OCI-LY7 (cell line): ENCODE data around the gene PURB. TPM values are rescaled to one million over a fixed set of nuclear protein-coding genes. Genes with fewer than 3 reads are reported as not detected.
"Not testable (repeated sequence)": the region's sequence is repeated elsewhere in the genome, so short reads cannot be mapped to it uniquely, and the experiment has no call there.

ENCODE experiments used
- BruUV-seq: library from RNA; stranded (reverse); fragments of 400-500 nt; replicated peaks from 2 replicates; lab custom pipeline; 2021; lab: Mats Ljungman, UMichigan
- CTCF ChIA-PET: fragments of 300-600 bp; sonication (Branson Sonifier 250); formaldehyde crosslinking; loops from one replicate; lab custom pipeline; 2022; ENCODE audit warnings: antibody characterized with exemption; ENCODE audit not compliant: unreplicated experiment; lab: Charles Lee
- POLR2A ChIA-PET: fragments of 300-600 bp; sonication (Branson Sonifier 250); formaldehyde crosslinking; loops from one replicate; lab custom pipeline; 2022; ENCODE audit warnings: antibody characterized with exemption; lab: Charles Lee
- DNase-seq: peaks from one replicate; pipeline ENCODE4 v3.0.0-alpha.2; 2015; ENCODE audit warnings: low spot score
- H2AFZ ChIP-seq: fragments of 200-600 bp; sonication (generic), shearing (Covaris generic); 2 replicates; pipeline ENCODE4 v1.6.1; 2014; ENCODE audit warnings: mild to moderate bottlenecking, antibody characterized with exemption, low read length, moderate library complexity
- H3K27ac ChIP-seq: fragments of 200-600 bp; sonication (generic); 2 replicates; pipeline ENCODE4 v1.5.1; 2014; ENCODE audit warnings: mixed run types, low read depth, mild to moderate bottlenecking, moderate library complexity, low read length, inconsistent platforms; ENCODE audit not compliant: poor library complexity, severe bottlenecking
- H3K36me3 ChIP-seq: fragments of 200-600 bp; sonication (generic); 2 replicates; pipeline ENCODE4 v1.6.1; 2014; ENCODE audit warnings: mild to moderate bottlenecking, antibody characterized with exemption, low read length, moderate library complexity, mixed read lengths; ENCODE audit not compliant: insufficient read depth
- H3K4me1 ChIP-seq: fragments of 200-600 bp; sonication (generic); 2 replicates; pipeline ENCODE4 v1.5.1; 2014; ENCODE audit warnings: mild to moderate bottlenecking, low read length; ENCODE audit not compliant: insufficient read depth, poor library complexity, severe bottlenecking
- H3K4me2 ChIP-seq: fragments of 200-600 bp; sonication (generic); 2 replicates; pipeline ENCODE4 v1.6.1; 2014; ENCODE audit warnings: mild to moderate bottlenecking, low read length
- H3K4me3 ChIP-seq: fragments of 200-600 bp; sonication (generic); 2 replicates; pipeline ENCODE4 v1.5.1; 2014; ENCODE audit warnings: mild to moderate bottlenecking, low read depth, low read length; ENCODE audit not compliant: poor library complexity, severe bottlenecking
- H3K79me2 ChIP-seq: fragments of 200-600 bp; sonication (generic); 2 replicates; pipeline ENCODE4 v1.6.1; 2016; ENCODE audit warnings: low read depth, mild to moderate bottlenecking, low read length, moderate library complexity, mixed read lengths; ENCODE audit not compliant: insufficient read depth
- H3K9me2 ChIP-seq: fragments of 200-600 bp; sonication (generic); 2 replicates; pipeline ENCODE4 v1.6.1; 2016; ENCODE audit warnings: mild to moderate bottlenecking, low read length, mixed read lengths; ENCODE audit not compliant: insufficient read depth
- H3K9me3 ChIP-seq: fragments of 200-600 bp; sonication (generic); 2 replicates; pipeline ENCODE4 v1.6.1; 2014; ENCODE audit warnings: mild to moderate bottlenecking, mixed run types, low read length, mixed read lengths
- H4K20me1 ChIP-seq: fragments of 200-600 bp; sonication (generic); 2 replicates; pipeline ENCODE4 v1.6.1; 2014; ENCODE audit warnings: mild to moderate bottlenecking, antibody characterized with exemption, low read length, moderate library complexity, mixed read lengths; ENCODE audit not compliant: insufficient read depth
- CTCF ChIP-seq: fragments of 200-600 bp; sonication (generic); conservative IDR thresholded peaks from 2 replicates; pipeline ENCODE4 v1.5.1; 2014; ENCODE audit warnings: mild to moderate bottlenecking, antibody characterized with exemption, low read length, moderate library complexity, mixed read lengths
- EZH2phosphoT487 ChIP-seq: fragments of 200-600 bp; sonication (generic); IDR thresholded peaks from 2 replicates; pipeline ENCODE4 v1.6.1; 2018; ENCODE audit warnings: low read depth, borderline replicate concordance, mild to moderate bottlenecking, mixed run types, antibody characterized with exemption, low read length, moderate library complexity, mixed read lengths
- intact Hi-C: fragments of 100-400 bp; cut with micrococcal nuclease; formaldehyde crosslinking; loops from one replicate; pipeline ENCODE4 v1.10.0; 2022; ENCODE audit not compliant: unreplicated experiment
- total RNA-seq, 2 experiments: library from RNA; depleted of rRNA in 1 of 2; stranded (reverse); fragments of >200 nt in 1 of 2; shearing (Covaris generic) in 1 of 2; gene quantifications; 2 replicates each; pipeline ENCODE4 v1.2.3, GENCODE V29; 2014 to 2022

Gene PURB
- total RNA-seq, 2 experiments from 2014 or later, result 15.2 to 22.7 TPM

GRCh38 chr7:44845451-44845850 lies 39.9 kb downstream of the PURB start:
- POLR2A ChIA-PET, result interaction anchor here (0.6 to 2.1 kb wide), 6 partner anchors 17 to 250 kb away, joined by 3 to 10 read pairs (median 4); no protein-coding TSS in a partner anchor
- Histone ChIP-seq H3K4me1 (peaks cover 33% of the 10 kb centered on the region), H3K79me2 (peaks cover 82% of the 10 kb centered on the region), H3K9me2 (no peaks in the 10 kb centered on the region), H3K4me3 (peak overlapping the region; percentile 88), H3K9me3 (no peaks in the 10 kb centered on the region), H2AFZ (no peak overlapping the region), H3K4me2 (peak overlapping the region; percentile 81), H3K36me3 (peaks cover 45% of the 10 kb centered on the region), H4K20me1 (peaks cover 36% of the 10 kb centered on the region), H3K27ac (no peak overlapping the region)
- no peak for DNase-seq
- TF ChIP-seq EZH2phosphoT487 (no peak), CTCF (no peak)
- TSS peak; percentile 66 for BruUV-seq
- CTCF ChIA-PET, result no interaction called here
- intact Hi-C loops, result loop anchor here (5.0 to 10.0 kb wide), 2 partner anchors 77 to 269 kb away; partner anchors contain the start of gene TBRG4

- POLR2A ChIA-PET, result interaction anchor here (0.5 kb wide), 1 partner anchor 791 kb away, joined by 4 read pairs; no protein-coding TSS in a partner anchor
- not testable (repeated sequence) for H3K4me2 ChIP-seq, BruUV-seq, H3K27ac ChIP-seq, H3K9me3 ChIP-seq, DNase-seq, H3K9me2 ChIP-seq, H2AFZ ChIP-seq, H3K4me3 ChIP-seq
- CTCF ChIA-PET, result interaction anchor here (1.7 kb wide), 1 partner anchor 237 kb away, joined by 3 read pairs; the partner anchor contains the start of gene OGDH
- Histone ChIP-seq H3K36me3 (peaks cover 61% of the 10 kb centered on the region), H3K79me2 (peaks cover 87% of the 10 kb centered on the region), H3K4me1 (peaks cover 19% of the 10 kb centered on the region), H4K20me1 (peaks cover 36% of the 10 kb centered on the region)
- intact Hi-C loops, result loop anchor here (10.0 kb wide), 1 partner anchor 271 kb away; the partner anchor contains the start of gene TBRG4
Measured at GRCh38 chr7:44843440-44843839, 41.9 kb downstream of the PURB start.

- Histone ChIP-seq H4K20me1 (peaks cover 36% of the 10 kb centered on the region), H3K79me2 (peaks cover 92% of the 10 kb centered on the region), H3K4me1 (peaks cover 19% of the 10 kb centered on the region), H3K36me3 (peaks cover 67% of the 10 kb centered on the region)
- H3K9me3 ChIP-seq, CTCF ChIA-PET, H3K4me2 ChIP-seq, H3K4me3 ChIP-seq, H2AFZ ChIP-seq, H3K9me2 ChIP-seq, DNase-seq, BruUV-seq, POLR2A ChIA-PET, H3K27ac ChIP-seq: not testable (repeated sequence)
- intact Hi-C loops, result loop anchor here (10.0 kb wide), 1 partner anchor 272 kb away; the partner anchor contains the start of gene TBRG4
Measured at GRCh38 chr7:44842675-44843074, 42.7 kb downstream of the PURB start.
